ENCODE results near the gene RPLP2.

DNA sequence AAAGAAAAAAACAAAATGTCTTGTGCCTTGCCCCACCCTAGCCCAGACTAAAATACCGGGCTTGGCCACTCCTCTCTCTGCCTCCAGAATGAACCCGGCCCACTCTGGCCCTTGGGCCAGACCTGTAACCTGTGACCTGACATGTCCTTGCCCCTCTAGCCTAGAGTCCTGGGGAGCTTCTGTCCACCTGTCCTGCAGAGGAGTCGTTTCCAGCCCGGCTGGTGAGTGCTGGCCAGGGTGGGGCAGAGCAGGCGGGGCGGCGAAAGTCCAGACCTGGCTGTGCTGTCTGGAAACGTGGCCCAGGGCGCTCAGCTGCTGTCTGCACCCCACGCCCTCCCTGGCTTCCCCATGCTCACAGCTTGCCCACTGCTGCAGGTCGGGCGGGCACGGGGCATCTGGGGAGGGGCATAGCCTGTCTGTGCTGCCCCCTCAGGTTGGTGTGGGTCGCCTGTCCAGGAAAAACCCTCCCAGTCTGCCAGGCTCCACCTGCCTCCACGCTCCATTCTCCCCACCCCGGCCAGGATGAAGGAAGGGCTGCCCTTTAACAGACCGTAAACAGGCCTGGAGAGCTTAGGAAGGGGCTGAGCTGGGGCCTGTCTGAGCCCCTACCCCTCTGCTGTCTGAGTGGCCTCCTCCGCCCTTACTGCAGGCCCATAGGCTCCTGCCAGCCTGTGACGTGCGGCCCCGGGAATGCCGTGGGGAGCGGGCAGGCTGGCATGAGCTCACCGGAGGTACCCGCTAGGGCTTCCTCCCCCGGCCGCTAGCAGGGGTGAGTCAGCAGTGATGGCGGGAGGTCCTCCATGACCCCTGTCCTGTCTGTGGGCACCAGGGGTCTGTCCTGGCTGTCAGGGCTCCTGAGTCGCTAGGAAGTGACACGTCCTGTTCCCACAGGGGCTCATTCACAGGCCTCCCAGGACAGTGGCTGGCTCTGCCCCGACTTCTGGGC is 24.9 kb downstream of the RPLP2 start:
- no peak for TF ChIP-seq CTCF (IDR thresholded peaks at IDR 0.05)
- TF ChIP-seq POLR2AphosphoS5 (IDR thresholded peaks at IDR 0.05), result peak; percentile 44 to 80 (median 78)
